Fibroblast of skin of left quadriceps (primary cell): ENCODE results near the gene TDRD12.
"Not testable (repeated sequence)": the region's sequence is repeated elsewhere in the genome, so short reads cannot be mapped to it uniquely, and the experiment has no call there.

Experiments used
- DNase-seq, 2 experiments: peaks; one replicate each; pipeline ENCODE4 v3.0.0-alpha.2; 2013; ENCODE audit warnings: low read depth in 2 of 2

TDRD12 gene

DNA sequence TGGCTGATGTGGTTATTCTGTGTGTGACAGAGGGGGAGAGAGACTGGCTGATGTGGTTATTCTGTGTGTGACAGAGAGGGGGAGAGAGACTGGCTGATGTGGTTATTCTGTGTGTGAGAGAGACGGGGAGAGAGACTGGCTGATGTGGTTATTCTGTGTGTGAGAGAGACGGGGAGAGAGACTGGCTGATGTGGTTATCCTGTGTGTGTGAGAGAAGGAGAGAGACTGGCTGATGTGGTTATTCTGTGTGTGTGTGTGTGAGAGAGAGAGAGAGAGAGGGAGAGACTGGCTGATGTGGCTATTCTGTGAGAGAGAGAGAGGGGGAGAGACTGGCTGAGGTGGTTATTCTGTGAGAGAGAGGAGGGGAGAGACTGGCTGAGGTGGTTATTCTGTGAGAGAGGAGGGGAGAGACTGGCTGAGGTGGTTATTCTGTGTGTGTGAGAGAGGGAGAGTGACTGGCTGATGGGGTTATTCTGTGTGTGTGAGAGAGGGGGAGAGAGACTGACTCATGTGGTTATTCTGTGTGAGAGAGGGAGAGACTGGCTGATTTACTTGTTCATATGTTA lies 27.1 kb downstream of the TDRD12 start:
- not testable (repeated sequence) for DNase-seq

DNA sequence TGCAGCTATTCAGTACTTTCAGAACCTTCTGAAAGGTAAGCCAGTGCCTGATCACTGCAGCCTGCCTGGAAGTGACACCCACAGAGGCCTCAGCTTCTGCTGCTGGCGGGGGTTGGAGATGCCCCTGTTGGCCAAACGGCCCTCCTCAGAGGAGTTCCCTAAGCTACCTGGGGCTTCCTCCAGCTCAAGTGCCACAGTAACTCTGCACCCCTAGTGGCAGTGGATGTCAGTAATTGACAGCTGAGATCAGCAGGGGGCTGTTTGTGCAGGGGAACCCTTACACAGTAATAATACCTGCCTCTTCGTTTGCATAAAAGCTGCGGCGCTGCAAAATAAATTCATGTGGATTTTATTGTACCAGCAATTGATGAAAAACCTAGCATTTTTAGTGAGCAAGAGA lies 28.9 kb downstream of the TDRD12 start:
- no peak for DNase-seq

DNA sequence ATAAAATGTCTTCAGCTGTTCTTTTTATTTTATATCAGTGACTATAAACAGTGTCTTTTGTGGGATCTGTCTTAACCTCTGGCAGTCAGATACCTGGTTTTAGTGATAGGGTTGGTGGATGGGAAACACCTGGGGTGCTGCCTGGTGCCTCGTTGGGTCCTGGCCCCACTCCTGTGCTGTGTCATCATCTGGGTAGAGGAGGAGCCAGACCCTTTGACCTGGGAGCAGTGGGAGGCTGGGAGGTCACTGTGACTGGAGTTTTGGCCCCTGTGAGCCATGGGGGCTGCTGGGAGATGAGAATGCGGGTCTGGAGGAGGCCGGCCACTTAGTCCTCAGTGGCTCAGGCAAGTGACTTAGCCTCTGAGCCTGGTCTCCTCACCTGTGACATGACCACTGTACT lies 29.4 kb downstream of the TDRD12 start:
- DNase-seq = no peak

DNA sequence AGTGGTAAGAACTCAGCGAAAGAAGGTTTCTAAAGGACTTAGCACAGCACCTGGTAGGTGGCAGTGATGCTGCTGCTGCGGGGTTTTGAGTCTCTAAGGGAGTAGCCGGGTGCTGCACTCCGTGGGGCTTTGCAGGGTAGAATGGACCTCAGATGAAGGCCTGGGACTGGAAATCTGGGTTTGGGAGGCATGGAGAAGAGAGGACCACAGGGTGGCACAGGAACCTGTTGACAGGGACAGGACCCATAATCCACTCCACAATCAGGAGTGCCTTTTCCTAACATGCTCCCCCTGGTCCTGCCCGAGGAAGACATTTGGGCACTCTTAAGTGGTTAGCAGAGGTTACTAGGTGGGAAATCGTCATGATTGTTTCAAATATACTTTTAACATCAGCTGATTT lies 29.8 kb downstream of the TDRD12 start:
- DNase-seq = no peak

DNA sequence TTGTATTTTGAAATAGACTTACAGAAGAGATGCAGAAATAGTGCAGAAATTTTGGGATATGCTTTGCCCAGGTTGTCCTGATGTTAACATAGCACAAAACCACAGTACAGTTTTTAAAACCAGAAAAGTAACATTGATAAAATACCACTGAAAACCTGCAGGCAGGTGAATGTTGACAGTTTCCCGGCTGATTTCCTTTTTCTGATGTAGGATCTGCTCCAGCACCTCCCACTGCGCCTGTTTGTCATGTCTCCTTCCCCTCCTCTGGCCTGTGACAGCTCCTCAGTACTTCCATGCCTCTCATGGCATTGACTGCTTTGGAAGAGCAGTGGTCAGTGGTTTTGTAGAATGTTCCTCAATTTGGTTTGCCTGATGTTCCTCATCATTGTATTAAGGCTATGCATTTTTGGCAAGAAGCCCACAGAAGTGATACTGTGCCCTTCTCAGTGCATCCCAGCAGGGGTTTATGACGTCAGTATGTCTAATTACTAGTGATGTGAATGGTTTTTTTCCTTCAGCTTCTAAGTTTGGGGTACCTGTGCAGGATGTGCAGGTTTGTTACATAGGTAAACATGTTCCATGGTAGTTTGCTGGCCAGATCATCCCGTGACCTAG lies 31.0 kb downstream of the TDRD12 start:
- DNase-seq = no peak

DNA sequence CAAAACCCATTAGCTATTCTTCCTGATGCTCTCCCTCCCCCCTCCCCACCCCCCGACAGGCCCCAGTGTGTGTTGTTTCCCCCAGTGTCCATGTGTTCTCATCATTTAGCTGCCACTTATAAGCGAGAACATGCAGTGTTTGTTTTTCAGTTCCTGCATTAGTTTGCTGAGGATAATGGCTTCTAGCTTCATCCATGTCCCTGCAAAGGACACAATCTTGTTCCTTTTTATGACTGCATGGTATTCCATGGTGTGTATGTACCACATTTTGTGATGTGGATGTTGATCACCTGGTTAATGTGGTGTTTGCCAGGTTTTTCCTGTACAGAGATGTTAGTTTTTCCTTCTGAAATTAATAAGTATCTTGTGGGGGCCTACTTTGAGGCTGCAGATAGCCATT lies 31.5 kb downstream of the TDRD12 start:
- DNase-seq = no peak

DNA sequence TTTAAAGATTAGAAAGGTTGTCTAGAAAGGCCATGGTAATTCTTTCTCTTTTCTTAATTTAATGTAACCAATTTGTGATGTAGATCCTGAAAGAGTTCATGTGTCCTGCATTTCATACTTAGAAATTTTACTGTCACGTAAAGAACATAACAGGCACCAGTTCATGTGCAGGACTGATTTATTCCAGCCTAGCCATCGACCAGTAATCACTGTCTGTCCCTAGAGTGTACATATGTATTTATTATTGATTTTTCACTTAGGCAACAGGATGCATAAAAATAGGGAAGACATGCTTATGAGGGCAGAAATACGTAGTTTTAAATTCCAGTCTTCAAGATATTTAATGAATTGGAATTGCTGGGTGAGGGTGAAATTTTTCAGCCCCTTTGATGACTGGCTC lies 37.6 kb downstream of the TDRD12 start:
- DNase-seq = no peak

DNA sequence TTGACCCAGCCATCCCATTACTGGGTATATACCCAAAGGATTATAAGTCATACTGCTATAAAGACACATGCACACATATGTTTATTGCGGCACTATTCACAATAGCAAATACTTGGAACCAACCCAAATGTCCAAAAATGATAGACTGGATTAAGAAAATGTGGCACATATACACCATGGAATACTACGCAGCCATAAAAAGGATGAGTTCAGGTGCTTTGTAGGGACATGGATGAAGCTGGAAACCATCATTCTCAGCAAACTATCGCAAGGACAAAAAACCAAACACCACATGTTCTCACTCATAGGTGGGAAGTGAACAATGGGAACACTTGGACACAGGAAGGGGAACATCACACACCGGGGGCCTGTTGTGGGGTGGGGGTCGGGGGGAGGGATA lies 45.8 kb downstream of the TDRD12 start:
- not testable (repeated sequence) for DNase-seq

DNA sequence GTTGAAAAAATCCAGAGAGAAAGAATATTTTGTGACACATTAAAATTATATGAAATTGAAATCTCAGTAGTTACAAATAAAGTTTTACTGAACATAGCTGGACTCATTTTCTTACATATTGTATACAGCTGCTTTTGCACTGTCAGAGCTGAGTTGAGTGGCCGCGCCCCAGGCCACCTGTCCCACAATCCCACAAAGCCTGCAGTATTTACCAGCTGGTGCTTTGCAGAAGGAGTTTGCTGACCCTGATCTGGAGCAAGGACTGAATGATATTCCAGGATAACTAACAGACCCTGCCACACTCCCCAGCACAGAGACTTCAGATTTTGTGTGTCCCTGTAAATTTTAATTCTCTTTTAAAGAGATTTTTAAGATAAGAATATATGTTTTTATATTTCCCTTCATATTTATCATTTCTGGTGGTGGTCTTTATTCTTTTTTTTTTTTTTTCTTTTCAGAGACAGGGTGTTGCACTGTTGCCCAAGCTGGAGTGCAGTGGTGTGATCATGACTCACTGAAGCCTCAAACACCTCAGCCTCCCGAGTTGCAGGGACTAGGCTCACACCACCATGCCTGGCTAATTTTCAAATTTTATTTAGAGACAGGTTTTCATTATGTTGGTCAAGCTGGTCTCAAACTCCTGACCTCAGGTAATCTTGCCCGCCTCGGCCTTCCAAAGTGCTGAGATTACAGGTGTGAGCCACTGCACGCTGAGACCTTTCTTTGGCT lies 48.5 kb downstream of the TDRD12 start:
- no peak for DNase-seq

DNA sequence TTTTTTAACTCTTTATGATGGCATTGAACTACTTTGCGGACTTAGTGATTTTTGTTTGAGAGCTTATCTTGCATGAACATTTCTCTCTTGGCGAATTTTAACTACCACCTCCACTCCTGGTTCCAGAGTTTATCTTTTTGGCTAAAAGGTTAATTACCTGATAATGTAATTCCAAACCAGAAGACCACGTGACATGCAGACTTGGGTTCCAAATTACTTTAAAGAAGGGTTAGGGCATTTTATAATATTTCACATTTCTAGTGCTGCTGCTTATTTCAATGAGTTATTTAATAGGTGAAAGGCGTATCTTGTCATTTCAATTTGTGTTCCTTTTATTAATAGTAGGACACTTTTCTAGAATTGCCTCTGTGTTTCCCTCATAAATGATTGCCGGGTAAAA lies 52.0 kb downstream of the TDRD12 start:
- no peak for DNase-seq

DNA sequence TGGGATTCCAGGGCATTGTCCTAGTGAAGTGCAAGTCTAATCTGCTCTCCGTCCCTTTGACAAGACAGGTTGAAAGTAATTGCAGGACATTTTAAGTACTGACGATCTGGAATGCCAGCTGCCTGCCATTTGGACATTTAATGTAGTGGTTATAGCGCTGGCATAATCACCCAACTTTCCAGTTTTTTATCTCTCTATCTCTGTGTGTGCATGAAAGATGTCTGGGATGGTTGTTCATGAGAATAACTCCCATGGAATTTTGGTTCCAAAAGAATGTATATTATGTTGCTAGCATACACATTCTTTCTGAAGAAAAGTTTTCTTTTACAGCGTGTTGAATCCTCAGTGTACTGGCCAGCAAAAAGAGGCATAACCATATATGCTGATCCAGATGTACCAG lies 53.6 kb downstream of the TDRD12 start:
- no peak for DNase-seq

DNA sequence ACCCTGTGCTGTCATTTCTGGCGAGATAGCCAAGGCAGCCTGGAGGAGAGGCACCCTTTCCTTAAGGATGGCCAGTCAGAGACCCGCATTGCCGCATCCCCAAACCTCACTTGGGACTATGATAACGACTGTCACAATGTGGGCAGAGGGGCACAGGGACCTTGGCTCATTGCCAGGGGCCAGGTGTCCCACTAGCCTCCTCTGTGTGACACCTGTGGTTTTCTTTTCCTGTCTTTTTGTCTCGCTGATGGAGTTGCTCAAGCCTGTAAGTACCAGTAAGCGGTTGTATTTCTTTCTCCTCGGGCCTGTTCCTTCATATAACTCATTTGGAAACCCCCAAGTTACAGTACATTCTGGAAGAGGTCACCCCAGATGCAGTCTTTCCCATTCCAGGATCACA lies 59.5 kb downstream of the TDRD12 start:
- DNase-seq = no peak

DNA sequence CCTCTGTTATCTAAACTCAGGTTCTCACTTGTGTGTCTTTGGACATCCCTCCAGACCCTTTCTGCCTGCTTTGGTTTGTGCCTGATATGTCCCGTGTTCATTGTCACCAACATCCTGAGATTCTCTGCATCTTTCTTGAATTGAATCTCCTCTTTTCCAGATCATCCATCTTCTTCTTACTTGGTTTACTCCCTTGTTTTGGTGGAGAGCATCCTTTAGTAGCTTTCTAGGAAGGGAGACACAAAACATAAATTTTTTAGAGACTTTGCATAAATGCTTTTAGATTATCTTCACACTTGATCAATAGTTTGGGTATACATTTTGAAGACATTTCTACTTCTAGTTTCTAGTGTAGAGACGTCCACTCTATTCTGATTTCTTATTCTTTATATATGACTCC lies 61.7 kb downstream of the TDRD12 start:
- DNase-seq = no peak

DNA sequence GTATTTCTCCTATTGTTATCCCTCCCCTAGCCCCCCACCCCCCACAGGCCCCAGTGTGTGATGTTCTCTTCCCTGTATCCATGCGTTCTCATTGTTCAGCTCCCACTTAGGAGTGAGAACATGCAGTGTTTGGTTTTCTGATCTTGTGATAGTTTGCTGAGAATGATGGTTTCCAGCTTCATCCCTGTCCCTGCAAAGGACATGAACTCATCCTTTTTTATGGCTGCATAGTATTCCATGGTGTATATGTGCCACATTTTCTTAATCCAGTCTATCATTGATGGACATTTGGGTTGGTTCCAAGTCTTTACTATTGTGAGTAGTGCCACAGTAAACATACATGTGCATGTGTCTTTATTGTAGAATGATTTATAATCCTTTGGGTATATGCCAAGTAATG lies 62.5 kb downstream of the TDRD12 start:
- not testable (repeated sequence) for DNase-seq

DNA sequence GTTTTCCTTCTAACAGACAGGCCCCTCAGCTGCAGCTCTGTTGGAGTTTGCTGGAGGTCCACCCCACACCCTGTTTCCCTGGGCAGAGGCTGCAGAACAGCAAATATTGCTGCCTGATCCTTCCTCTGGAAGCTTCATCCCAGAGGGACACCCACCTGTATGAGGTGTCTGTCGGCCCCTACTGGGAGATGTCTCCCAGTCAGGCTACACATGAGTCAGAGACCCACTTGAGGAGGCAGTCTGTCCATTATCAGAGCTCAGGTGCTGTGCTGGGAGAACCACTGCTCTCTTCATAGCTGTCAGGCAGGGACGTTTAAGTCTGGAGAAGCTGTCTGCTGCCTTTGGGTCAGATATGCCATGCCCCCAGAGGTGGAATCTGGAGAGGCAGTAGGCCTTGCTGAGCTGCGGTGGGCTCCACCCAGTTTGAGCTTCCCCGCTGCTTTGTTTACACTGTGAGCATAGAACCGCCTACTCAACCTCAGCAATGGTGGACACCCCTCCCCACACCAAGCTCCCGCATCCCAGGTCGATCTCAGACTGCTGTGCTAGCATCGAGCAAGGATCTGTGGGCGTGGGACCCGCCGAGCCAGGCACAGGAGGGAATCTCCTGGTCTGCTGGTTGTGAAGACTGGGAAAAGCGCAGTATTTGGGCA lies 67.7 kb downstream of the TDRD12 start:
- not testable (repeated sequence) for DNase-seq

DNA sequence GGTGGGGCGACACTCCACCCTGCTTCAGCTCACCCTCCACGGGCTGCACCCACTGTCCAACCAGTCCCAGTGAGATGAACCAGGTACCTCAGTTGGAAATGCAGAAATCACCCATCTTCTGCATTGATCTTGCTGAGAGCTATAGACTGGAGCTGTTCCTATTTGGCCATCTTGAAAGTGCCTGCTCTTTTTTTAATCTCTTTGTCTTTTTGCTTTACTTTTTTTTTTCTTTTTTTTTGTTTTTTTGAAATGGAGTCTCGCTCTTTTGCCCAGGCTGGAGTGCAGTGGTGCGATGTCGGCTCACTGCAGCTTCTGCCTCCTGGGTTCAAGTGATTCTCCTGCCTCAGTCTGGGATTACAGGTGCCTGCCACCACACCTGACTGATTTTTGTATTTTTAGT lies 68.3 kb downstream of the TDRD12 start:
- not testable (repeated sequence) for DNase-seq

DNA sequence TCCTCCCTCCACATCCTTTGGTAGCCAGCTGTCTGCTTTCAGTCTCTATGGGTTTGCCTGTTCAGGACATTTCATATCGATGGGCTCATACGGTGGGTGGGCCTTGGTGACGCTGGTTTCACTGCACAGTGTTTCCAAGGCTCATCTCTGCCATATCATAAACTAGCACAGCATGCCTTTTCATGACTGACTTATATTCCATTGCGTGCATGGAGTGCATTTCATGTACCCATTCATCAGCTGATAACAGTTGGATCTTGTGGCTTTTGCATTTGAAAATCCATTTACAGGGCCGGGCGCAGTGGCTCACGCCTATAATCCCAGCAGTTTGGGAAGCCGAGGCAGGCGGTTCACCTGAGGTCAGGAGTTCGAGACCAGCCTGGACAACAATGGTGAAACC lies 69.9 kb downstream of the TDRD12 start:
- no peak for DNase-seq

DNA sequence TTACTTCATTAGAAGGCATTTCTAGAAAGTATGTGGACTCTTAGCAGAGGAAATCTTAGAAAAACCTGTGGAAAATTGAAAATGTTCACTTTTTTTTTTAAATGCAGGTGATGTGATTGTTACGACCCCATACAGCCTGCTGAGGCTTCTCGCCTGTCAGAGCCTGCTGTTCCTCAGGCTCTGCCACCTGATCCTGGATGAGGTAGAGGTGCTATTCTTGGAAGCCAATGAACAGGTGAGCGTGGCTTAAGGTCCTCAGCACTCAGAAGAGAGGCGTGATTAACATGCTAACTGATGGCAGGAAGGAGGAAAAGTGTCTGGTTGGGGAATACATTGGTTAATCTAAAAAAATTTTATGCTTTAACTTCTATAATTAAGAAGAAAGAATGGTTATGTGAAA lies 78.6 kb downstream of the TDRD12 start:
- DNase-seq = no peak

DNA sequence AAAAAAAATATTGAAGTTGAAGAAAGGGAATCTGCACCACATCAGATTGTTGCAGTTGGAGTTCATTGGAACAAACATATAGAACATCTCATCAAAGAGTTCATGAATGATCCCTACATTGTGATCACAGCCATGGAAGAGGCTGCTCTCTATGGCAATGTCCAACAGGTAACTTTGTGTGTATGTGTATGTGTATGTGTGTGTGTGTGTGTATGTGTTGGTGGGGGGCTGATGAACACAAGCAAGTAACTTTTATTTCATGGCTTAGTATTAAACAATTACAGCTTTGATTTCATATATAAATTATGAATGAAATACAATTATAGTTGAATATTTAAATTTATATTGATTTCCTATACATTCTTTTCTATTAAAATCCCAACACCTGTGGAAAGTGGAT lies 80.6 kb downstream of the TDRD12 start:
- no peak for DNase-seq

DNA sequence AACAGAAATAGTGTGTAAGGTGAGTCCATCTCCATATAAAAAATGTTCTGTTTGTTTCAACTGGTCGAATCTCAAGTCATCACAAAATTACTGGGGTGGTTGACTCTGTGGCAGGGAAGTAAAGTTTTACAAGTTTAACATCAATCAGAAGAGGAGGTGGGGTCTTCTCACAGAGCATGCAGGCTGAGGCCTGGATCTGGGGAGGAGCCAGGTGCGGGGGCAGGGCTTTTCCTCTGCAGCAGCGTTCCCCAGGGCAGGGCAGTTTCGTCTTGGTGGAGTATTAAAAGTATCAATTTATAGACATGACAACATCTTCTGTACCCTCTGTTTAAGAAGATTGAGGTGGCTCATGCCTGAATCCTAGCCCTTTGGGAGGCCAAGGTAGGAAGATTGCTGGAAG lies 81.2 kb downstream of the TDRD12 start:
- DNase-seq = no peak

DNA sequence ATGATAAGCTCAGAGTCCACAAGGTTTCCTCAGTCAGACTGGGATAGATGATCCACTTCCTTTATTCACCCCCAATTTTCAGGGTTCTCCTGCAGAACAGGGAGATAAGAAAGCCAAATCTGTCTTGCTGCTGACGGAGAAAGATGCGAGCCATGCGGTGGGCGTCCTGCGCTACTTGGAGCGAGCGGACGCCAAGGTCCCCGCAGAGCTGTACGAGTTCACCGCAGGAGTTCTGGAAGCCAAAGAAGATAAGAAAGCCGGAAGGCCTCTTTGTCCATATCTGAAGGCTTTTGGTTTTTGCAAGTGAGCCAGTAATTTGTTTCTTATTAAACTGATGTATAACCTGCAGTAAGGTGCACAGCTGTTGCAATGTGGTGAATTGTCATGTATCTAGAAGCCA lies 83.3 kb downstream of the TDRD12 start:
- no peak for DNase-seq

DNA sequence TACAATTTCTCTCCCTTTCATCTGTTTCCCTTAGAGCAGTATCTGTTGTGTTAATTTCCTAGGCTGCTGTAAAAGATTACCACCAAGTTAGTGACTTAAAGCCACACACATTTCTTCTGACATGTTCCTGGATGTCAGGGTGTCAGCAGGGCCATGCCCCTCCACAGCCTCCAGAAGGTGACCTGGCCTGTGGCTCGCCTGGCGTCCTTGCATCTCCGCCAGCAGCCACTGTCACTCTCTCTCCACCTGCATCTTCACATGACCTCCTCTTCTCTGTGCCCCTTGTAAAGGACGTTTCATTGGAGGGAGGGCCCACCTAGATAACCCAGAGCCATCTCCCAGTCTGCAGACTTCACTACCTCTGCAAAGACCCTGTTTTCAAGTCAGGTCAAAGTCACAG lies 88.7 kb downstream of the TDRD12 start:
- no peak for DNase-seq

DNA sequence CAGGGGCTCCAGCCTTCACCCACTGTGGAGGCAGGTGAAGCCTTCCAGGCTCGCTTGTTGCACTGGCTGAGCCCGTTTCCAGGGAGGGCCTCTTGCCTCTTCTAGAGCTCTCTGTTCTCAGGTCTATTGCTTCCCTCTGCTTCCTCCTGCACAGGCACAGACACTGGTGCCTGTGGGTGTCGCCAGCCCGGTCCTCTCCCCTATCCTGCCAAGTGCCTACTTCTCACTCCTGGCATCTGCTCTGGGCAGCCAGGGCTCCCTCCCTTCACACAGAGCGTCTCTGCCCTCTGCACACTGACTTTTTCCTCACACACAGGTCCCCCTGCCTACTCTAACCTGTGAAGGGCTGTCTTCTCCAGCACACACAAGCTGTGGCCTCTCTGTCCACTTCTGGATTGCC lies 89.7 kb downstream of the TDRD12 start:
- DNase-seq = no peak
